HG03139 (cell line): ENCODE data around the gene OR10A5.
"Not testable (repeated sequence)": the region's sequence is repeated elsewhere in the genome, so short reads cannot be mapped to it uniquely, and the experiment has no call there.

ENCODE experiments used
- ATAC-seq: cut with Tn5 transposase; IDR thresholded peaks from one replicate; pipeline ENCODE4 v1.9.1; 2021; ENCODE audit not compliant: unreplicated experiment

OR10A5 gene

DNA sequence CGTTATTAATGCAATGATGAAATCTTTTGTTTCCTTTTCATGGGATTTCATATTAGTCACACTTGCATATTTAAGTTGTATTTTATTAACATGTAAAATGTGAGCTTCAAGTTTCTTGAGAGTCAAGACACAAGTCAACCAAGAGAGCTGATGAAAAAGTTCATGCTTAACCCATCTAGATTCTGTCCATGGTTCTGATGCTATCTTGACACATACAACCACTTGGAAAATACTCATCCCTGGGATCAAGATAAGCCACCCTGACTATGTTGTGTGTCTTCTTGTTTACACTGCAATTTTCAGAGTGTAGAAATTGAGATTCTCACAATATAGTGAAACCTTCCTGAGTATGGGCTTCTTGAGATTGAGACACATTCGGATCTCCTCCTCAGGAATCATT lies 30.3 kb downstream of the OR10A5 start:
- no peak for ATAC-seq

DNA sequence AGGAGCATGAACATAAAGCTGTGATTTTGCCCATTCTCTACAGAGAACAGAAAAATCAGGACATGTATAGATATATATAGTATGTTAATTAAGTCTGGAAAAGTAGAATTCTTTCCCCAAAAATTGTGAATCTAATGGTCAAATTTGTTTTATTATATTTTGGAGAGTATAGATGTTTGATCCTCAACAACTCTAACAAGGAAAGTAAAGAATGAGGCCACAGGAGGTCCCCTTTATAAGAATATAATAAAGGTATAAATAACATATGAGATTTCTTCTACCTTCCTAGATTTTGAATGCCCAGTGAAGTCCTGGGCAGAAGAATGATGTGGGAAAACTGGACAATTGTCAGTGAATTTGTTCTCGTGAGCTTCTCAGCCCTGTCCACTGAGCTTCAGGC lies 30.8 kb downstream of the OR10A5 start, which contains the start of gene OR10A4:
TSS of gene OR10A4 (plus strand) at position 301 of the 400 bp plus-strand sequence. CDS start at position 324, 23 bp downstream.
- no peak for ATAC-seq

DNA sequence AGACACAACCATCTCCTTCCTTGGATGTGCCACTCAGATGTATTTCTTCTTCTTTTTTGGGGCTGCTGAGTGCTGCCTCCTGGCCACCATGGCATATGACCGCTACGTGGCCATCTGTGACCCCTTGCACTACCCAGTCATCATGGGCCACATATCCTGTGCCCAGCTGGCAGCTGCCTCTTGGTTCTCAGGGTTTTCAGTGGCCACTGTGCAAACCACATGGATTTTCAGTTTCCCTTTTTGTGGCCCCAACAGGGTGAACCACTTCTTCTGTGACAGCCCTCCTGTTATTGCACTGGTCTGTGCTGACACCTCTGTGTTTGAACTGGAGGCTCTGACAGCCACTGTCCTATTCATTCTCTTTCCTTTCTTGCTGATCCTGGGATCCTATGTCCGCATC lies 31.4 kb downstream of the OR10A5 start:
- ATAC-seq = no peak

DNA sequence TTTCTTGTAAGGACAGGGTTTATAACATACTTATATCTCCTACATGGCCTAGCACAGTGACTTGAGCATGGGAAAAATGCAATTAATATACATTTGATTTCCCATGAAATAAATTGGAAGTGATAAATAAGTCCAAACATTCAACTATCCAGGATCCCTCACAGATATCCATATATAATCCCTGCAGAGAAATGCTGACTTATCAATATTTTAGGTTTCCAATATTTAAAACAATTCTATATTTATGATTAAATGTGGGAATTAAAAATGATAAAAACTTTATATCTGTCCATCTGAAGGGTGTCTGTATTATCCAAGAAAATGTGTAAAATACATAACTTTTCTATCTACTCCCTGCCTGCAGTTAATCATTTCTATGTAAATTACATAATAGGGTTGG lies 37.3 kb downstream of the OR10A5 start:
- ATAC-seq = no peak

DNA sequence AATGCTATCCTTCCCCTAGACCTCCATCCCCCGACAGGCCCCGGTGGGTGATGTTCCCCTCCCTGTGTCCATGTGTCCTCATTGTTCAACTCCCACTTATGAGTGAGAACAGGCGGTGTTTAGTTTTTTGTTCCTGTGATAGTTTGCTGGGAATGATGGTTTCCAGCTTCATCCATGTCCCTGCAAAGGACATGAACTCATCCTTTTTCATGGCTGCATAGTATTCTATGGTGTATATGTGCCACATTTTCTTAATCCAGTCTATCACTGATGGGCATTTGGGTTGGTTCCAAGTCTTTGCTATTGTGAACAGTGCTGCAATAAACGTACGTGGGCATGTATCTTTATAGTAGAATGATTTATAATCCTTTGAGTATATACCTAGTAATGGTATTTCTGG lies 42.2 kb downstream of the OR10A5 start:
- ATAC-seq = not testable (repeated sequence)

DNA sequence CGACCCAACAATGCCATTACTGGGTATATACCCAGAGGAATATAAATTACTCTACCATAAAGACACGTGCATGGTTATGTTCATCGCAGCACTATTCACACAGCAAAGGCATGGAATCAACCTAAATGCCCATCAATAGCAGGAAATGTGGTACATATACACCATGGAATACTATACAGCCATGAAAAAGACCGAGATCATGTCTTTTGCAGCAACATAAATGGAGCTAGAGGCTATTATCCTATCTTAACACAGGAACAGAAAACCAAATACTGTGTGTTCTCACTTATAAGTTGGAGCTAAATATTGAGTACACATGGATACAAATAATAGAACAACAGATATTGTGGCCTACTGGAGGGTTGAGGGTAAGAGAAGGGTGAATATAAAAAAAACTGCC lies 43.3 kb downstream of the OR10A5 start:
- ATAC-seq = no peak

DNA sequence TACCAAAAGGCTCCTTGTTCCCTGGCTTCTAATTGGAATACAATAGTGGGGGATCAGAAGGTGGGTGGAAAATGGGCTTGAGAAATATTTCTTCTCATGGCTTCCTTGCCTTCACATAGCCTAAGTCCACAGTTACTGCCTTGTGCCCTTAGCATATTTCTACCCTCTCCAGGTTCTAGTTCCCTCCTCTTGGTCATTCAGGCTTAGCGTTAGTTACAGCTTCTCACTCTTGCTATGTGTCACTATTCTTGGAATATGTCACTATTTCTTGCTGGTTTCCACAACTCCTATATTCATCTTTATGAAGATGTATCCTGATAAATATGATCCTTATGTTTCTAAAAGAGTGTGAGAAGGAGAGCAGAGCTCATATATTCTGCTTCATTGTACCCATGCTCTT lies 44.4 kb downstream of the OR10A5 start:
- ATAC-seq = no peak

DNA sequence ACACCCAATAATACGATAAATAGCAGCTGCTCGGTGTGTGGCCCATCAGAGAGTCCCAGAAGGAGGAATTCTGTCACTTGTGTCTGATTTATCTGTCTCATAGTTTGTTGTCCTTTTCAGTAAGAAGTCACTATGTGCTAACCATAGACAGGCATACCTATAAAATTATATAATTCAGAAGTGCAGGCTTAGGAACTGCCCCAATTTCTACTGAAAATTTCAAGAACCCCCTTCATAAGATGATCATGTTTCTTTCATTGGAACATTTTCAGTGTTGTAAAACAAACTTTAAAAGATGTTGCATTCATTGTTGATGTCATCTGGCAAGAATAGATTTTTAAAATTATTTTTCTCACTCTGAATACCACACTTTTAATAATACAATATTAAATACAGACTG lies 46.9 kb downstream of the OR10A5 start, which contains the start of gene OR2D2:
TSS of gene OR2D2 (minus strand) at position 101 of the 400 bp plus-strand sequence. CDS start at position 101, 0 bp downstream.
- ATAC-seq = no peak

DNA sequence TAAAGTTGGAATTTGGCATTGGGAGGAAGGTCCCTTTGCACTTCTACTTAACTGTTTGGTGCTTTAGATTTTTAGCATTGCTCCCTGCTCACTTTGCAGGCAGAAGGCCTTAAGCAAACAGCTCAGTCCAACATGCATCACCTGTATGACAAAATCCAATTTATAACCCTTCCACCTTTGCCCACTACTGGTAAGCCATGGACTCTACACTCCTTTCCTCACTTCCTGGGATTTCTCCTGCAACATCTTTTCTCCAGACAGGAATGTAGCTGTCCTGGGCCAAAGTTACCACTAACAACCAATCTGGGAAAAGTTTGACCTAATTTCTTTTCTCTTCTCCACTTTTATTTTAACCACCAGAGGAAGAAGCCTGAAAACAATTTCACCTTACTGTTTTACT lies 48.6 kb downstream of the OR10A5 start:
- ATAC-seq = no peak

DNA sequence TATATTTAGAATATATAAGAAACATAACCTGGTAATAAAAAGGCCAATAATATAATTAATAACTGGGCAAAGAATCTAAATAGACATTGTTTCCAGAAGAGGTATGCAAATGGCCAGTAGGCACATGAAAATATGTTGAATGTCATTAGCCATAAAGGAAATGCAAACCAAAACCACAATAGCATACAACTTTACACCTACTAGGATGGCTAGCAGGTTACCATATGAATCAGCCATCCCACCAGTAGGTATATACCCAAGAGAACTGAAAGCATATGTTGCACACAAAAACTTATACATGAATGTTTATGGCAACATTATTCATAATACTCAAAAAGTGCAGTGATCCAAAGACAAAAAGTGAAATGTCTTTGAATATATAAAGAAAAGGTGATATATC lies 49.5 kb downstream of the OR10A5 start:
- ATAC-seq = no peak
